Activated B cell treated with CpG ODN at 0.5 μM for 24 hours (primary cell): ENCODE results near the gene DAP. TPM values are rescaled to one million over a fixed set of nuclear protein-coding genes. Genes with fewer than 3 reads are reported as not detected.

Experiments
- ATAC-seq: fragments of 200-7000 bp; cut with Tn5 transposase; one replicate; pipeline ENCODE4 v1.10.0; 2021; ENCODE audit warnings: low read depth, mild to moderate bottlenecking, moderate library complexity
- CTCF ChIA-PET: fragments of 350-600 bp; sonication (Branson Sonifier 250); formaldehyde crosslinking; loops from one replicate; lab custom pipeline; 2021; ENCODE audit warnings: antibody characterized with exemption; lab: Charles Lee
- POLR2A ChIA-PET: fragments of 350-600 bp; sonication (Branson Sonifier 250); formaldehyde crosslinking; loops from one replicate; lab custom pipeline; 2021; ENCODE audit warnings: antibody characterized with exemption; lab: Charles Lee
- DNase-seq: peaks from one replicate; pipeline ENCODE4 v3.0.0; 2022
- H3K27ac Mint-ChIP-seq: one replicate; pipeline ENCODE4 v1.8.0; 2020; ENCODE audit warnings: mixed read lengths
- H3K27me3 Mint-ChIP-seq: one replicate; pipeline ENCODE4 v1.8.0; 2021; ENCODE audit warnings: mixed read lengths
- H3K36me3 Mint-ChIP-seq: one replicate; pipeline ENCODE4 v1.8.0; 2021; ENCODE audit warnings: low read depth, mixed read lengths
- H3K4me1 Mint-ChIP-seq: one replicate; pipeline ENCODE4 v1.8.0; 2021; ENCODE audit warnings: mixed read lengths
- H3K4me3 Mint-ChIP-seq: one replicate; pipeline ENCODE4 v1.8.0; 2020; ENCODE audit warnings: mild to moderate bottlenecking, mixed read lengths
- H3K9me3 Mint-ChIP-seq: one replicate; pipeline ENCODE4 v1.8.0; 2020; ENCODE audit warnings: mixed read lengths
- intact Hi-C: fragments of 100-400 bp; cut with micrococcal nuclease; formaldehyde crosslinking; loops from one replicate; pipeline ENCODE4 v1.15.1; 2024
- total RNA-seq: library from RNA; stranded (reverse); gene quantifications from 2 replicates; pipeline ENCODE4 v1.2.3, GENCODE V29; 2022
- TF ChIP-seq, protein P1 (sequence below): fragments of 200-600 bp; IDR thresholded peaks from one replicate; pipeline ENCODE4 v1.8.0; 2022; ENCODE audit warnings: antibody characterized with exemption, mild to moderate bottlenecking

DAP gene
- total RNA-seq, 1 donor from 2014 or later: 51.3 TPM

DNA sequence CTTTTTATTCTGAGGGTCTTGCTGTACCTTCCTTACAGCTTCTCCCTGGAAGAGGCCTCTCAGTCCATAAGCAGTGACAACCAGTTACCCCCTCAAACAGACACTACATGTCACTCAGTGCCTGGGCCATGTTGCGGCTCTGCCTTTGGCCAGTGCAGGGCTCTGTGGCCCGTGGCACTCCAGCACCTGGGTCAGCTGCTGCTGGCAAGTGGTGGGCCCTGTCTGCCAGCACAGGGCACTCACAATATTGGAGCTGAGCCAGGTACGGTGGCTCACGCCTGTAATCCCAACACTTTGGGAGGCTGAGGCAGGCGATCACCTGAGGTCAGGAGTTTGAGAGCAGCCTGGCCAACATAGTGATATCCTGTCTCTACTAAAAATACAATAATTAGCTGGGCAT lies 24.2 kb downstream of the DAP start:
- POLR2A ChIA-PET: interaction anchor here (1.1 to 1.7 kb wide), 3 partner anchors 12 to 101 kb away, joined by 3 to 6 read pairs (median 3); partner anchors contain the start of gene DAP

DNA sequence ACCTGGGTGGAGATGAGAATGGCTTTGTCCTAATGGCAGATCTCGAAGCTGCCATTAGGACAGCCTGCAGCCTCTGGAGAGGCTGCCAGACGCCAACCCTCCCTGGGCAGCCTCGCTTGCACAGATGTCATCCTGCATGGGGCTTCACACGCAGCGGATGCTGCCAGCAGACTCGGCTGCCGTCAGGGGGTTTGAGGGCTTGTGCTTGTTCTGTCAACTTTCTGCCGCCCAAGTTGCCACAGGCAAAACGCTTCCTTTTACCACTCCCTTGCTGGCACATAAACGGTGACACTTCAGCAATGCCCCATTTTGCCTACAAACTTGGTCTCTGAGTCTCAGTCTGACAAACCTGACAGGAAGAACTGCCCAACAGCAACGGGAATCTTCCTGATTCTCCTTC lies 24.7 kb downstream of the DAP start:
- H3K4me1 Mint-ChIP-seq: peaks cover 46% of the 10 kb centered on the region
- peak overlapping the region; percentile 54 for H3K27ac Mint-ChIP-seq
- POLR2A ChIA-PET: interaction anchor here (0.5 to 1.7 kb wide), 2 partner anchors 25 to 522 kb away, joined by 3 to 6 read pairs; partner anchors contain the start of gene DAP

More for the DNA sequence above, 24.2 kb downstream of the DAP start:
- no peaks in the 10 kb centered on the region for H3K27me3 Mint-ChIP-seq
- no peak overlapping the region for H3K4me3 Mint-ChIP-seq
- peak overlapping the region; percentile 54 for H3K27ac Mint-ChIP-seq
- intact Hi-C loops: loop anchor here (2.0 to 10.0 kb wide), 3 partner anchors 36 to 175 kb away; partner anchors contain the start of gene ANKRD33B
- TF ChIP-seq, protein P1, sequence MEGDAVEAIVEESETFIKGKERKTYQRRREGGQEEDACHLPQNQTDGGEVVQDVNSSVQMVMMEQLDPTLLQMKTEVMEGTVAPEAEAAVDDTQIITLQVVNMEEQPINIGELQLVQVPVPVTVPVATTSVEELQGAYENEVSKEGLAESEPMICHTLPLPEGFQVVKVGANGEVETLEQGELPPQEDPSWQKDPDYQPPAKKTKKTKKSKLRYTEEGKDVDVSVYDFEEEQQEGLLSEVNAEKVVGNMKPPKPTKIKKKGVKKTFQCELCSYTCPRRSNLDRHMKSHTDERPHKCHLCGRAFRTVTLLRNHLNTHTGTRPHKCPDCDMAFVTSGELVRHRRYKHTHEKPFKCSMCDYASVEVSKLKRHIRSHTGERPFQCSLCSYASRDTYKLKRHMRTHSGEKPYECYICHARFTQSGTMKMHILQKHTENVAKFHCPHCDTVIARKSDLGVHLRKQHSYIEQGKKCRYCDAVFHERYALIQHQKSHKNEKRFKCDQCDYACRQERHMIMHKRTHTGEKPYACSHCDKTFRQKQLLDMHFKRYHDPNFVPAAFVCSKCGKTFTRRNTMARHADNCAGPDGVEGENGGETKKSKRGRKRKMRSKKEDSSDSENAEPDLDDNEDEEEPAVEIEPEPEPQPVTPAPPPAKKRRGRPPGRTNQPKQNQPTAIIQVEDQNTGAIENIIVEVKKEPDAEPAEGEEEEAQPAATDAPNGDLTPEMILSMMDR: no peak
- CTCF ChIA-PET: interaction anchor here (1.2 kb wide), 2 partner anchors 35 to 41 kb away, joined by 3 to 4 read pairs; no protein-coding TSS in a partner anchor
- DNase-seq (no peak), ATAC-seq (no peak)
- H3K4me1 Mint-ChIP-seq: peaks cover 46% of the 10 kb centered on the region
- H3K36me3 Mint-ChIP-seq: peaks cover 49% of the 10 kb centered on the region
- peaks cover 6% of the 10 kb centered on the region for H3K9me3 Mint-ChIP-seq

DNA sequence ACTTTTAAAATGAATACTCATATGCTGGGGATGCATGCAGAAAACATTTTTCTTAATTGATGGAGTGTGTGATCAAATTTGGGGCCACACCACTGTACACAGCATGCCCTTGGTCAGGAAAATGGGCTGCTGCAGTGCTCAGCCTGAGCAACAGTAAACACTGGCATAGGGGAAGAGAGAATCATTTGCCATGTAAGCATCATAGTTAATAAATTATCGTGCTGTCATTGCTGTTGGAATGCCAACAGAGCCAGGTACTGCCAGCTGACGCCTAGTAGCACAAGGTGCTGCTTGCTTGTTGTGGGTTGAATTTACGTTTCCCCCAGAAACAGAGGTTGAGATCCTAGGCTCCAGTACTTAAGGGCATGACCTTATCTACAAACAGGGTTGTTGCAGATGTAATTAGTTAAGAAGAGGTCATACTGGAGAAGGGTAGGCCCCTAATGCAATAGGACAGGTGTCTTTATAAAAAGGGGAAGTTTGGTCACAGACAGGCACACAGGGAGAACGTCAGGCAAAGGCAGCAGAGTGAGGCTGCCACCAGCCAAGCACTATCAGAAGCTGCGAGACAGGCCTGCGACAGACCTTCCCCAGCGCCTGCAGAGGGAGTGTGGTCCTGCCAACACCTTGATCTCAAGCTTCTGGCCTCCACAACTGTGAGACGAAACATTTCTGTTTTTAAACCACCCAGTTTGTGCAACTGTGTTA lies 25.3 kb downstream of the DAP start:
- no peaks in the 10 kb centered on the region for H3K27me3 Mint-ChIP-seq
- H3K27ac Mint-ChIP-seq: peak overlapping the region; percentile 54
- POLR2A ChIA-PET: interaction anchor here (0.5 to 1.7 kb wide), 2 partner anchors 26 to 522 kb away, joined by 3 to 6 read pairs; partner anchors contain the start of gene DAP
- H3K4me1 Mint-ChIP-seq: peaks cover 46% of the 10 kb centered on the region
- ATAC-seq (peak; percentile 92), DNase-seq (peak; percentile 32)
- intact Hi-C loops: loop anchor here (2.0 to 10.0 kb wide), 3 partner anchors 35 to 173 kb away; partner anchors contain the start of gene ANKRD33B
- peaks cover 41% of the 10 kb centered on the region for H3K36me3 Mint-ChIP-seq
- TF ChIP-seq, protein P1: no peak
- peaks cover 6% of the 10 kb centered on the region for H3K9me3 Mint-ChIP-seq
- no peak overlapping the region for H3K4me3 Mint-ChIP-seq
- CTCF ChIA-PET: interaction anchor here (1.2 kb wide), 1 partner anchor 34 kb away, joined by 4 read pairs; no protein-coding TSS in a partner anchor

More for the DNA sequence above, 24.7 kb downstream of the DAP start:
- no peak for ATAC-seq
- CTCF ChIA-PET: interaction anchor here (1.2 kb wide), 1 partner anchor 34 kb away, joined by 4 read pairs; no protein-coding TSS in a partner anchor
- no peak for DNase-seq
- Mint-ChIP-seq H3K27me3 (no peaks in the 10 kb centered on the region), H3K9me3 (peaks cover 6% of the 10 kb centered on the region), H3K4me3 (no peak overlapping the region), H3K36me3 (peaks cover 45% of the 10 kb centered on the region)
- intact Hi-C loops: loop anchor here (2.0 to 10.0 kb wide), 3 partner anchors 36 to 174 kb away; partner anchors contain the start of gene ANKRD33B
- TF ChIP-seq, protein P1: no peak

DNA sequence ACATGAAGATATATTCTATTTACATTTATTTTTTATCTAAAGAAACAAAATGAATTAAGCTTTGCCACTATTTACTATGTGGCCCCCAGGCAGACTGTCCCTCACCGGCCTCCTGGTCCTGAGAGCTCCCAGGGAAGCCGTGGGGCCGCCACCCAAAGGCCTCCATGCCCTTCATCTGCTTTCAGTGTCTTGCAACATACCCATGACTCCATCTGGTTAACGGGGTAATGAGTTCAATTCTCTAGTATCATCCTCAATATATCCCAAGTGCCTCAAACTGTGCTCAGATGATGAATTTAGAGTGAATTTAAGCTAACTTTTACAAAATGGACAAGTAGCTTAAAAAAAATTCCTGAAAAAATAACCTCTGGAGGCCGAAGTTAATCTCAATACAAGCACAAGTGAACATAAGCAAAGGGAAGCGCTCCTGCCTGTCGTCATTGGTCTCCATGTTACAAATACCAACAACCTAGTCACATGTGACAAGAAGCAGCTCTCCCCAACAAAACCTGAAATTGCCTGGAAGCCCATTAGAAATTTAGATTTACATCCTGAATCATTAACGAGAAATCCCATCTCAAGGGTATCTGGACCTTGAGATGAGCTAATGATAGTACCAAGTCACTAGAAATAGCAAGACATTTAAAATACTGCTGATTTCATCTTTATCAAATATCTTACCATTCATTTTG lies 26.1 kb downstream of the DAP start:
- ATAC-seq (no peak), DNase-seq (no peak)
- peaks cover 33% of the 10 kb centered on the region for H3K36me3 Mint-ChIP-seq
- ChIA-PET POLR2A (no interaction called here), CTCF (no interaction called here)
- no peak overlapping the region for H3K4me3 Mint-ChIP-seq
- H3K27me3 Mint-ChIP-seq: no peaks in the 10 kb centered on the region
- TF ChIP-seq, protein P1: no peak
- H3K4me1 Mint-ChIP-seq: peaks cover 47% of the 10 kb centered on the region
- peaks cover 2% of the 10 kb centered on the region for H3K9me3 Mint-ChIP-seq
- intact Hi-C loops: loop anchor here (5.0 to 10.0 kb wide), 3 partner anchors 100 to 383 kb away; partner anchors contain the start of genes ANKRD33B and MARCHF6
- H3K27ac Mint-ChIP-seq: peak overlapping the region; percentile 54
